ENCODE measurements around the gene FGF11. TPM values are rescaled to one million over a fixed set of nuclear protein-coding genes. Genes with fewer than 3 reads are reported as not detected.

Gene FGF11
- total RNA-seq, 1 donor from 2014 or later: 1.1 TPM

DNA sequence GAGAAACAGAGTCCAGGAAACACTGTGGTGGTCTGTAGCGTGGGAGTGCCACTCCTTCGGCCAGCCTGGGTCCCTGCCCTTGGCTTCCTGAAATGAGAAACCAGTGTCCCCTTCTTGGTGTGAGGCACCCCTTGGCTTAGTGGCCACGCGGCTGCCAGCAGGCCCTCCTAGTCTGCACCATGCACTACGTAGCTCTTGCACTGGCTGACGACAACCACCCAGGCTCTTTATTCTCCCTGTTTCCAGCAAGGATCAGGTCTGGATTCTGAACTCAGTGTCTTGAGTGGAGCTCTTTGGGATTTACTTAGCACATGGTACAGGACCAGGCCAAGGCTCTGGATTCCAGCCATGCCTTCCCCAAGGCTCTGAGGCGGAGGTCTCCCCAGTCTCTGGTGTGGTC lies 11.8 kb upstream of the FGF11 start:
- no peak for DNase-seq
- intact Hi-C loops (cut with DNase I): no loop called here
- no peaks in the 10 kb centered on the region for H3K36me3 ChIP-seq
- no peaks in the 10 kb centered on the region for H3K9me3 ChIP-seq
- ATAC-seq: no peak
- H3K4me1 ChIP-seq: no peaks in the 10 kb centered on the region
- TF ChIP-seq, protein P1, sequence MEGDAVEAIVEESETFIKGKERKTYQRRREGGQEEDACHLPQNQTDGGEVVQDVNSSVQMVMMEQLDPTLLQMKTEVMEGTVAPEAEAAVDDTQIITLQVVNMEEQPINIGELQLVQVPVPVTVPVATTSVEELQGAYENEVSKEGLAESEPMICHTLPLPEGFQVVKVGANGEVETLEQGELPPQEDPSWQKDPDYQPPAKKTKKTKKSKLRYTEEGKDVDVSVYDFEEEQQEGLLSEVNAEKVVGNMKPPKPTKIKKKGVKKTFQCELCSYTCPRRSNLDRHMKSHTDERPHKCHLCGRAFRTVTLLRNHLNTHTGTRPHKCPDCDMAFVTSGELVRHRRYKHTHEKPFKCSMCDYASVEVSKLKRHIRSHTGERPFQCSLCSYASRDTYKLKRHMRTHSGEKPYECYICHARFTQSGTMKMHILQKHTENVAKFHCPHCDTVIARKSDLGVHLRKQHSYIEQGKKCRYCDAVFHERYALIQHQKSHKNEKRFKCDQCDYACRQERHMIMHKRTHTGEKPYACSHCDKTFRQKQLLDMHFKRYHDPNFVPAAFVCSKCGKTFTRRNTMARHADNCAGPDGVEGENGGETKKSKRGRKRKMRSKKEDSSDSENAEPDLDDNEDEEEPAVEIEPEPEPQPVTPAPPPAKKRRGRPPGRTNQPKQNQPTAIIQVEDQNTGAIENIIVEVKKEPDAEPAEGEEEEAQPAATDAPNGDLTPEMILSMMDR (IDR thresholded peaks at IDR 0.05): no peak
- no peaks in the 10 kb centered on the region for H3K27me3 ChIP-seq
- no peak overlapping the region for H3K27ac ChIP-seq
- no peak overlapping the region for H3K4me3 ChIP-seq

DNA sequence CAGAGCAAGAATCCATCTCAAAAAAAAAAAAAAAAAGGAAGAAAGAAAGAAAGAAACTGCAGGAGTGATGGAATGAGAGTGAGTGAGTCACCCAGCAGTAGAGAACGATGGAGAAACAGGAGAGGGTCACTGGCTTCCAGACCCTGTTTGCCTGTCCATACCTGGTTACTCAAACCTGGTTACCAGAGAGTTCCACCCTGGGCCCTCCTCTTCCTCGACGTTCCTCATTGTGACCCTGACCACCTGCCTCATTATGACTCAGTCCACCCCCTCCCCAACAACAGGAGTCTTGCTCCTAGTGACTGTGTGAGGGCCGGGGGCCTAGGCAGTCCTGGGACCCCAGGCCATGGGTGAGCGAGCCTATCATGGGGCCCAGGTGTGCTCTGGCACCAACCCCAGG lies 10.8 kb upstream of the FGF11 start, which contains the start of gene SPEM3:
Gene SPEM3, plus strand, starts transcription at position 301 of the 400 bp plus-strand sequence. Its CDS starts 46 bp downstream, at position 347.
- ATAC-seq (no peak), DNase-seq (no peak)
- H3K4me1 ChIP-seq: no peaks in the 10 kb centered on the region
- intact Hi-C loops (cut with DNase I): no loop called here
- H3K27ac ChIP-seq: no peak within 1 kb of the TSS
- H3K27me3 ChIP-seq: no peaks in the 10 kb centered on the region
- no peaks in the 10 kb centered on the region for H3K36me3 ChIP-seq
- no peak within 1 kb of the TSS for H3K4me3 ChIP-seq
- TF ChIP-seq, protein P1 (IDR thresholded peaks at IDR 0.05): no peak
- no peaks in the 10 kb centered on the region for H3K9me3 ChIP-seq

DNA sequence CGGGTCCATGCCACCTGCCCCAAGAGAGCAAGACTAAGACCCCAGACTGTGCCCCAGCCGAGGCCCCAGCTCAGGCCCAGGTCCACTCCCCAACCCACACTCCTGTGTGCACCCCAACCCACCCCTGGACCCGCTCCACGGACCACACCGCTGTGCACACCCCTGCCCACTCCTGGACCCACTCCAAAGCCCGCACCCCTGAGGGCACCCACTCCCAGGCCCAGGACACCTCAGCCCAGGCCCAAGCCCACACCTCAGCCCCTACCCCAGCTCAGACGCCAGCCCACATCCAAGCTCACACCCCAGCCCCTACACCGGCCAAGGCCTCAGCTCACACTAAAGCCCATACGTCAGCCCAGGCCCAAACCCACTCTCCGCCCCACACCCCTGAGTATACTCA lies 9.6 kb upstream of the FGF11 start:
- no peaks in the 10 kb centered on the region for H3K4me1 ChIP-seq
- intact Hi-C loops (cut with DNase I): no loop called here
- DNase-seq (no peak), ATAC-seq (peak; percentile 6)
- no peaks in the 10 kb centered on the region for H3K36me3 ChIP-seq
- no peak overlapping the region for H3K4me3 ChIP-seq
- no peaks in the 10 kb centered on the region for H3K9me3 ChIP-seq
- TF ChIP-seq, protein P1 (IDR thresholded peaks at IDR 0.05): no peak
- no peak overlapping the region for H3K27ac ChIP-seq
- H3K27me3 ChIP-seq: no peaks in the 10 kb centered on the region

DNA sequence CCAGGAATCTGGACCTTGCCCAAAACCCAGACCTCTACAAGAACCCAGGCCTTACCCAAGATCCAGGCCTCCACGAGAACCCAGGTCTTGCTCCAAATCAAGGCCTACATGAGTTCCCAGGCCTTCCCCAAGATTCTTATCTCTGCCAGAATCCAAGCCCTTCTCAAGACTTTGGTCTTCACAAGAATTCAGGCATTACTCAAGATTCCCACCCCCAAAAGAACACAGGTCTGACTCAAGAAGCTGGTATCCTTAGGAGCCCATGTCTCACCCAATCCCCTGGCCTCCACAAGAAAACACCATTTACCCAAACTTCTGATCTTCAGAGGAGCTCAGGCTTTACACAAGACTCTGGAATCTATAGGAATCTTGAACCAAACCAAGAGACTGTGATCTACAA lies 8.1 kb upstream of the FGF11 start:
- TF ChIP-seq, protein P1 (IDR thresholded peaks at IDR 0.05): no peak
- H3K4me3 ChIP-seq: no peak overlapping the region
- intact Hi-C loops (cut with DNase I): no loop called here
- H3K9me3 ChIP-seq: no peaks in the 10 kb centered on the region
- H3K4me1 ChIP-seq: peaks cover 8% of the 10 kb centered on the region
- no peak overlapping the region for H3K27ac ChIP-seq
- H3K36me3 ChIP-seq: no peaks in the 10 kb centered on the region
- DNase-seq (no peak), ATAC-seq (no peak)
- no peaks in the 10 kb centered on the region for H3K27me3 ChIP-seq

DNA sequence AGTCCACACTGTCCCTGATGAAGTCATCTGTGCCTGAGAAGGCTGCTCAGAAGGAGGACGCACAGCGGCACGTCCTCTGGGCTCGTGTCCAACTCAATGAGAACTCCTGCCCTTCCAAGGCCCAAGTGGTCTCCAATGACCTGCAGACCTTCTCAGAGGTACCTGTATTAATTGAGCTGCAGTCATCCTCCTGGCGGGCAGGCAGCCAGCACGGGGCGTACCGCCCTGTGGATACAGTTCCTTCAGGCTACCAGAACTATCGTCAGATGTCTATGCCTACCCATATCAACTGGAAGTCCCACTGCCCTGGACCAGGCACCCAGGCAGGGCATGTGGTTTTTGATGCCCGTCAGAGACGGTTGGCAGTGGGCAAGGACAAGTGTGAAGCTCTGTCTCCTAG lies 7.0 kb upstream of the FGF11 start:
- Histone ChIP-seq H3K27ac (no peak overlapping the region), H3K27me3 (no peaks in the 10 kb centered on the region), H3K4me1 (peaks cover 17% of the 10 kb centered on the region), H3K4me3 (no peak overlapping the region), H3K36me3 (no peaks in the 10 kb centered on the region), H3K9me3 (no peaks in the 10 kb centered on the region)
- DNase-seq (no peak), ATAC-seq (no peak)
- intact Hi-C loops (cut with DNase I): no loop called here
- TF ChIP-seq, protein P1 (IDR thresholded peaks at IDR 0.05): no peak

Data from upper lobe of right lung (tissue), 1 donor.